Measurements from ENCODE around the gene MRPS12.

Gene MRPS12

GRCh38 chr19:38910488-38910887 is 20.3 kb upstream of the MRPS12 start:
- no peak for DNase-seq (ENCODE audit: extremely low read depth in 1 of 2, low read depth in 1 of 2)

- no peak for DNase-seq (ENCODE audit: extremely low read depth in 1 of 2, low read depth in 1 of 2)
Measured at GRCh38 chr19:38911388-38912001, 19.2 kb upstream of the MRPS12 start.

- no peak for DNase-seq (ENCODE audit: extremely low read depth in 1 of 2, low read depth in 1 of 2)
Measured at GRCh38 chr19:38912600-38913514, 17.9 kb upstream of the MRPS12 start.

GRCh38 chr19:38913958-38914357 is 16.8 kb upstream of the MRPS12 start:
- DNase-seq (ENCODE audit: extremely low read depth in 1 of 2, low read depth in 1 of 2): no peak

GRCh38 chr19:38915329-38916321 is 15.1 kb upstream of the MRPS12 start:
- DNase-seq (ENCODE audit: extremely low read depth in 1 of 2, low read depth in 1 of 2): no peak

GRCh38 chr19:38917516-38917915 is 13.2 kb upstream of the MRPS12 start:
- no peak for DNase-seq (ENCODE audit: extremely low read depth in 1 of 2, low read depth in 1 of 2)

- no peak for DNase-seq (ENCODE audit: extremely low read depth in 1 of 2, low read depth in 1 of 2)
Measured at GRCh38 chr19:38917921-38918491, 12.7 kb upstream of the MRPS12 start.

GRCh38 chr19:38918526-38918925 is 12.2 kb upstream of the MRPS12 start:
- DNase-seq (ENCODE audit: extremely low read depth in 1 of 2, low read depth in 1 of 2): no peak

- DNase-seq (ENCODE audit: extremely low read depth in 1 of 2, low read depth in 1 of 2): no peak
Measured at GRCh38 chr19:38919837-38920601, 10.7 kb upstream of the MRPS12 start.

GRCh38 chr19:38920602-38921419 is 9.9 kb upstream of the MRPS12 start:
- DNase-seq (ENCODE audit: extremely low read depth in 1 of 2, low read depth in 1 of 2): no peak

GRCh38 chr19:38921420-38922274 is 9.1 kb upstream of the MRPS12 start:
- DNase-seq (ENCODE audit: extremely low read depth in 1 of 2, low read depth in 1 of 2): no peak

- no peak for DNase-seq (ENCODE audit: extremely low read depth in 1 of 2, low read depth in 1 of 2)
Measured at GRCh38 chr19:38922482-38922881, 8.3 kb upstream of the MRPS12 start.

GRCh38 chr19:38924388-38924787 is 6.4 kb upstream of the MRPS12 start:
- no peak for DNase-seq (ENCODE audit: extremely low read depth in 1 of 2, low read depth in 1 of 2)

GRCh38 chr19:38928391-38929001 is 2.2 kb upstream of the MRPS12 start:
- DNase-seq (ENCODE audit: extremely low read depth in 1 of 2, low read depth in 1 of 2): no peak

- DNase-seq (ENCODE audit: extremely low read depth in 1 of 2, low read depth in 1 of 2): peak; percentile 83 to 85
Measured at GRCh38 chr19:38929929-38930775, 592 bp upstream of the MRPS12 start, which contains the start of gene SARS2. SARS2 (minus strand) TSS chr19:38930763; CDS start chr19:38930736, 27 bp downstream.

- no peak for DNase-seq (ENCODE audit: extremely low read depth in 1 of 2, low read depth in 1 of 2)
Measured at GRCh38 chr19:38931521-38931793, 713 bp downstream of the MRPS12 start.

Measured in activated CD8-positive, alpha-beta memory T cell treated with anti-CD3 and anti-CD28 coated beads for 1 hour (primary cell).